Stimulated activated CD4-positive, alpha-beta T cell treated with anti-CD3 and anti-CD28 coated beads, TNF-alpha, amount 100 ng/mL, for 48 hours (primary cell): Measurements from ENCODE around the gene ELK1.

ENCODE experiments used
- DNase-seq, 3 donors: peaks; one replicate each; pipeline ENCODE4 v3.0.0-alpha.2; 2020; ENCODE audit warnings: low read depth in 3 of 3

ELK1 gene

GRCh38 chrX:47646636-47647035 lies 3.7 kb downstream of the ELK1 start:
- no peak for DNase-seq

DNA sequence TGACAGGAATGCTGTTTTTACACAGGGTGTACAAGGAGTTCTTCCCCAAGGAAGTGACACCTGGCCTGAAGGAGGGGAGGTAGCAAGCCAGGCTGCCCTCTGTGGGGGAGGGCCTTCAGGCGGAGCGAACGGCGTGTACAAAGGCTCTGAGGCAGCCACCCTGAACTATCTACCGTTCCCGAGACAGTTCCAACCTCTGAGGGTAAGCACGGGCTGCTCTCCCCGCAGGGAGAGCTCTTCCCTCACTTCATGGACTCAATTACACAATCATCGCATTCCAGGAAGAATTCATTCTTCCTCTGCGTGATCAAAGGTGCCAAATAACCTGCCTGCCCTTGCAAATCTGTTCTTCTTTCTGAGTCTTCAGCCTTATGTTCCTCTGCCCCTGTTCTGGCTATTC lies 4.8 kb downstream of the ELK1 start:
- DNase-seq: no peak

- no peak for DNase-seq
Measured at GRCh38 chrX:47644557-47645091, 5.7 kb downstream of the ELK1 start.

DNA sequence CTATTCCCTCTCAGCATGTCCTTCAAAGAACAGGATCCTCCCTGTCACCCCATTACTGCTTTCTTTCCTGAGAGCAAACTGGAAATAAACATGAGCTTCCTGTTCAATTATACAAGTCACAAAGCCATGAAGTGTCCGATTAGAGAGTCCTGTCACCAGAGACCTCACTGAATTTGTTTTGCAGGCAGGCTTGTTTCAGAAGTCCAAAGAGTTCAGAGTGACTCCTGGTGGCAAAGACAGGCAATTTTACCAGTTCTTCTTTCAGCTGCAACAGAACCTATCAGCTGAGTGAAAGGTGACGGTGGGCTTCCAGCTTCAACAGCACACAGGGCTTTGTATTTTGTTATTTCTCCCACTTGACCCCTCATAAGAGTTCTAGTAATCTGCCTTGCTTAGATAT lies 6.4 kb downstream of the ELK1 start:
- DNase-seq: no peak

DNA sequence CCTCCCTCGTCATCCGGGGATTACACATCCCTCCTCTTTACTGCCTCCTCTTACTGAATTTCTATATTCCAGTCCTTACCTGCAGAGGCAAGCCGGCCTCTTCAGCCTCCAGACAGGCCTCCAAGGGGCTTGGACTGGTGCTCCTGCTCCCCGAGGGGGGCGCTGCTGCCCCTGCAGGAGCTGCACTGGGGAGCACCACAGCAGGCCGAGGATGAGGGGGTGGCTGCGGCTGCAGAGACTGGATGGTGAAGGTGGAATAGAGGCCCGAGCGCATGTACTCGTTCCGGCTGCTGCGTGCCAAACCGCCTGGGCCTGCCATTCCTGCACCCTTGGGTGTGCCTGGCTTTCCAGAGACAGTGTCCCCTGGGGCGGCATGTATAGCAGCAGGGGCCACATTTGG lies 11.5 kb downstream of the ELK1 start:
- no peak for DNase-seq

DNA sequence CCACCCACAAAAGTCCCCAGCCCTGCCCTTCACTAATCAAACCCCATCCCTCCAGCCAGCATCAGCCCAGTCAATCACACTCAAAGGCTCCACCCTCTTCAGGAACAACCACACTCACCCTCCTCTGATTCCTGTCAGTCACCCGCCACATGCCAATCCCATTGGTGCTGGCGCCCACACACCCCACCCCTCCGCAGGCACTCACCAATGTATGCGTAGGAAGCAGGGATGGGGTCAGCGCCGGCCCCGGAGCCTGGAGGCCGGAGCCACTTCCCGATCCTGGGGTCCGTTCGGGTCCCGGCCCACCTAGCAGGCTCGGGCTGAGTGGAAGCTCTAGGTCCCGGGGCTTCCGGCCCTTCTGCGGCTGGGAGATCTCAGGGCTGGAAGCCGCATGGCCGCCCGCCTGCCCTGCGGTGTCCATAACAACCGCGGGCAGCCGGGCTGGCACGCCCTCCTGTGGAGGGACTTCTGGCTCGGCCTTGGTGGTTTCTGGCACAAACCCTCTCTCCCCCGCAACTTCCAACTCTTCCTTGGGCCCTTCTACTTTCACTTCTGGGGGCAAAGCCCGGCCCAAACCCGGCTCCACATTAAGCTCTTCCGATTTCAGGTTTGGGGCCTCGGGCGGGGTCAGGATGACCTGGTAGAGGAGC lies 12.7 kb downstream of the ELK1 start:
- DNase-seq: no peak

- DNase-seq: no peak
Measured at GRCh38 chrX:47634871-47635575, 15.3 kb downstream of the ELK1 start.

DNA sequence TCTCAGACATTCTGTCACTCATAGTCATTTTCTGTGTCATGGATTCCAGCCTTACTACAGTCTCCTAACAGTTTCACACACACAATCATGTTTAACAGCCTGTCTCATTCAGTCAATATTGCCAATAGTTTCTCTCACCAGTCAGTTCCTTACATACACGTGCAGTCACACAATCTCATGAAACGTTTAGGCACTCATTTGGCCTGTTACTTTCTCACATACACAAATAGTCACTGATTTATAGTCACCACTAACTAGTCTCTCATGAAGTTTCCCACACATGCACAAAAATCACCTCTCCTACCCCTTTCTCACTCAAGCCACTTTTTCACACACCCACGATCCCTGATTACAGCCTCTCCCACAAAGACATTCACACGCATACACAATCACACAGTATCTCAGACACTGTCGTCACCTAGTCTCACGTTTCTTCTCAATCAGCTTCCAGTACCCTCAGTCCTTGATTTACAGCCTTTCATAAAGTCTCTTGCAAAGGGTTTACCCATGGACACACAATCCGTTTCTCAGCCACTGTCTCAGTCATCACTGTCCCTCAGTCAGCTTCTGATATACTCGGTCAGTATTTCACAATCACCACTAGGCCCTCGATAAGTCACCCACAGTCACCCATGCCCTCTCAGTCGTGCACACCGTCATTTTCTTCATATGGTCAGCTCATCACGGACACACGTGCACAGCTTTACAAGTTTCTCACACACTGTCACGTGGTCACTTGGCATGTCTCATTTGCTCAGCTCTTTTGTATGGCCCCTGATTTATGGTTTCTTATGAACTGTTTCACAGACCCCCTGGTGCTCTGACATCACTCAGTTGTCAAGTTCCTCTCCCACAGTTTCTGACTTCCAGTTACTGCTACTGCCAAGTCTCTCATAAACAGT lies 16.4 kb downstream of the ELK1 start:
- no peak for DNase-seq

- DNase-seq: no peak
Measured at GRCh38 chrX:47632666-47633065, 17.7 kb downstream of the ELK1 start.

DNA sequence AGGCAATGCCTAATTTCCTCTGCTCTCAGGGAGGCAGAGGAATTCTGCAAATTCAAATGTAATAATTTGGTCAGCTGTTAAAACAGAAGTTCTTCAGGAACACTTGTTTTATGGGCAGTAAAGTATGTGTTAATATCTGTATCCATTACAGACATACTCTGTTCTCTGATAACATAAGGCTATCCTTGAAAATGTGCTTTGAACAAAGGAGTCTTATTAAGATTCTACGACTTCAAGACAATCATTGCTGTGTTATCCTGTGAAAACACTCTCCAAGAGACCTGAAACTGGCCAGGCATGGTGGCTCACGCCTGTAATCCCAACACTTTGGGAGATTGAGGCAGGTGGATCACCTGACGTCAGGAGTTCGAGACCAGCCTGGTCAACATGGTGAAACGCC lies 18.7 kb downstream of the ELK1 start:
- no peak for DNase-seq

GRCh38 chrX:47629419-47630200 lies 20.8 kb downstream of the ELK1 start, which contains the start of gene CFP:
TSS of gene CFP (minus strand) at chrX:47629930. CDS start at chrX:47629844, 86 bp downstream.
- DNase-seq: no peak

GRCh38 chrX:47628982-47629381 lies 21.4 kb downstream of the ELK1 start:
- no peak for DNase-seq

DNA sequence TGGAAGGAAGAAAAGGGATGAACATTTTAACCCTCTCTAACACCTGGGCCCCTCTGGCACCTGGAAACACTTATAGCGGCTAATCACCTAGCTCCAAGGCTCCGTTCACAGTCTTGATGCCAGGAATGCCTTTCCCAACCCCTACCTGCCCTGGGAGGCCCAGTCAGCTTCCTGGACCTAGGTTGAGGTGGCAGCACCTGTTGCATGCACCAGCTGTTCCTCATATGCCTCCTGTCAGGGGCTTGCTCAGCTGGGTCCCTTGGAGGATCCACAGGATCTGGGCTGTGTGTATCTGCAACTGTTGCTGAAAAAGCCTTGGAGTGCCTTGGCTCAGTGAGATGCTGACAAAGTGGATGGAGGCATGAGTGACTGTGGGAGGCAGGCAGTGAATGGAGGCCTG lies 25.0 kb downstream of the ELK1 start:
- DNase-seq: no peak

DNA sequence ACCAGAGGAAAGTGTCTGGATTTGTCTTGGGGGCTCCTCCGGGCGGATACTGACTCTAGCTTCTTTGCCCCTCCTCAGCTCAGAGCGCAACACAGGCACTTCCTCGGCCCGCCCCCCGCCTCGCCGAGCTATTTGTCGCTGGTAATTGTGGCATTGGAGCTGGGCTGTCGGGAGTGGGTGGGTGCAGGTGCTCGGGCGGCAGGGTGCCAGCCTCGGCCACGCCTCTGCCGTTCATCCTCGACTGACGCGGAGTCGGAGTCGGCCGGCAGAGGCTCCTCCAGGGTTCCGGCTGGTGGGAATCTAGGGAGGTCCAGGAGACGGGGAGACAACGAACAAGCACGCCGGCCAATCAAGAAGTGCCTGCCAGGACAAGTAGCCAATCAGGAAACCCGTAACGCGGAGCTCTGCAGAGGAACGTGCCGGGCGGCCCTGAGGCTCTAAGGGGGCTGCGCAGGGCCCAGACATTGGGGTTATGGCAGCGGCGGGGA lies 26.8 kb downstream of the ELK1 start:
- DNase-seq: no peak

- DNase-seq: no peak
Measured at GRCh38 chrX:47621851-47622250, 28.5 kb downstream of the ELK1 start.

DNA sequence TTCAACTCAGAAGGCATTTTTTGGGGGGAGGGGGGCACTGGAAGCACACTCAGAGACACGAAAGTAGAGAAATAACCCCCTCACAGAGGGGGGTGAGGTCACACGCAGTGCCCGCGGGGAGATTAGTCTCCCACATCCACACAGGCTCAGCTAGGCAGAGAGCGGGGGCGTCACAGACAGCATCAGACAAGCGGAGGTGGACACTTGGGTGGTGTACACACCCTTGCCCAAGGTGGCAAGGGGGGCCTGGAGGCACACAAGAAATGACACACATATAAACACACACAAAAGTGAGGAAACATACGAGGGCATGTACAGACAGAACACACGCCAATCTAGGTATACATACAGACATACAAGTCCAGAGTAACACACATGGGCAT lies 30.1 kb downstream of the ELK1 start:
- no peak for DNase-seq

DNA sequence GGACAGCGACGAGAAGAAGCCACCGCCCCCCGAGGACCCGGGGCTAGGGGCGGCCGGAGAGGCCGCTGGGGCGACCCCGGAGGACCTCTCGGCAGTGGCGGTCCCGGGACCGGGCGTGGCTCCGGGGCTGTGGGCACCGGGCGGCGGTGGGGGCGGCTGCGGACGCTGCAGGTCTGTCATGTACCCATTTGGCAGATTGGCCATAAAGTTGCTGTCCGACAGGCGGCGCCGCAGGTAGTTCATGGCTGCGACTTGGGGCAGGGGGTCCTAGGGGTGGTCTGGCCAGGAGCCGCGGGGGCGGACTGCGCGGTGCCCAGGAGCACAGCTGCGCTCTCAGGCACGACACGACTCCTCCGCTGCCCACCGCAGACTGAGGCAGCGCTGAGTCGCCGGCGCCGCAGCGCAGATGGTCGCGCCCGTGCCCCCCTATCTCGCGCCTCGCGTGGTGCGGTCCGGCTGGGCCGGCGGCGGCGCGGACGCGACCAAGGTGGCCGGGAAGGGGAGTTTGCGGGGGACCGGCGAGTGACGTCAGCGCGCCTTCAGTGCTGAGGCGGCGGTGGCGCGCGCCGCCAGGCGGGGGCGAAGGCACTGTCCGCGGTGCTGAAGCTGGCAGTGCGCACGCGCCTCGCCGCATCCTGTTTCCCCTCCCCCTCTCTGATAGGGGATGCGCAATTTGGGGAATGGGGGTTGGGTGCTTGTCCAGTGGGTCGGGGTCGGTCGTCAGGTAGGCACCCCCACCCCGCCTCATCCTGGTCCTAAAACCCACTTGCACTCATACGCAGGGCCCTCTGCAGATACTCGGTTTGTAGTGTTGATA lies 30.7 kb downstream of the ELK1 start, which contains the start of gene SYN1:
Gene SYN1, minus strand, starts transcription at position 372 of the 817 bp plus-strand sequence. Its CDS starts 129 bp downstream, at position 243.
- peak; percentile 60 to 68 (median 66) for DNase-seq

DNA sequence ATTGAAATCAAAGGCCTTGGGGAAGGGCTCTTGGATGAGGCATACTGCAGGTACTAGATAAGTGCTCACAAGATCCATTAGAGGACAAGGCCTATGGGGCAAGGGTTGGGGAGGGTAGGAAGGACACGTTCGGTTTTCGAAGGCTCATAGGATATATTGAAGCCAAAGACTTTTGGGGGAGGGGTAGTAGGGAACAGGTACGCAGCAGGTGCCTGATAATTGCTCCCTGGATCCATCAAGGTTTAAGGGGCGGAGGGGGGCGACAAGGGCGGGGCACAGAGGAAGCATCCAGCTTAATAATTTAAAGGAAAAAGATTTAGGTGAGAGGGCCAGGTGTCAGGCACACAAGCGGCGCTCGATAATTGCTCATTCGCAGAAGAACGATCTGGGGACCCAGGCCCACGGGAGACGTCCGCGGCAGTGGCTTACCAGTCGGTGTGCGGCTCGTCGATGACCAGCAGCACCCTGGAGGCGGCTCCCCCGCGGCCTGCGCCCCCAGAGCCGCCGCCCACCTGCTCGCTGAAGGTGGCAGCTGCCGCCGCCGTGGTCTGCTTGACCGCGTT lies 31.4 kb downstream of the ELK1 start:
- DNase-seq: no peak

GRCh38 chrX:47614618-47615017 lies 35.7 kb downstream of the ELK1 start:
- DNase-seq: no peak

DNA sequence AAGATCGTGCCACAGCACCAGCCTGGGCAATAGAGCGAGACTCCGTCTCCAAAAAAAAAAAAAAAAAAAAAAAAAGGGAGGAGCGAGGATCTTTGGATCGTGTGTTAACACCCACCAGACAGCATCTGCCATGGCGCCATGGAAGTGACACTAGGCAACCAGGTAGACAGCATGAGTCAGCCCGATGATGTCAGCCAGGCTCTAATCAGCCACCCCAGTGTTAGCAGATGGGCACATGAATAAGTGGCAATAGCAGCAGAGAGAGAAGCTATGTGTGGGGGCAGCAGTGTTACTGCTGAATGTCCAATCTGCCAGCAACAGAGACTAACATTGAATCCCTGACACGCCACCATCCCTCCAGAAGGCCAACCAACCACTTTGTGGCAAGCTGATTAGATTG lies 37.3 kb downstream of the ELK1 start:
- no peak for DNase-seq
